ENCODE results near the gene KLF18.
"Not testable (repeated sequence)": the region's sequence is repeated elsewhere in the genome, so short reads cannot be mapped to it uniquely, and the experiment has no call there.

KLF18 gene

GRCh38 chr1:44129616-44130500 lies 11.6 kb downstream of the KLF18 start:
- no peak overlapping the region for H3K27ac ChIP-seq (ENCODE audit: low read depth in 2 of 2, low read length in 2 of 2)

GRCh38 chr1:44120398-44120949 lies 21.0 kb downstream of the KLF18 start:
- no peaks in the 10 kb centered on the region for H3K4me1 ChIP-seq (ENCODE audit: control insufficient read depth in 2 of 2, insufficient read depth in 2 of 2, low read length in 2 of 2)
- no peaks in the 10 kb centered on the region for H3K36me3 ChIP-seq (ENCODE audit: control insufficient read depth in 2 of 2, insufficient read depth in 2 of 2, low read length in 2 of 2)
- H3K27ac ChIP-seq (ENCODE audit: low read depth in 2 of 2, low read length in 2 of 2), result no peak overlapping the region
- H3K9ac ChIP-seq (ENCODE audit: low read depth in 1 of 2, low read length in 2 of 2), result no peak overlapping the region
- no peaks in the 10 kb centered on the region for H3K27me3 ChIP-seq (ENCODE audit: control insufficient read depth in 2 of 2, insufficient read depth in 2 of 2, low read length in 2 of 2)
- H3K4me3 ChIP-seq (ENCODE audit: low read length in 2 of 2), result no peak overlapping the region
- no peaks in the 10 kb centered on the region for H3K9me3 ChIP-seq (ENCODE audit: control insufficient read depth in 2 of 2, low read length in 2 of 2)

More at GRCh38 chr1:44129616-44130500, 11.6 kb downstream of the KLF18 start:
- no peak overlapping the region for H3K4me3 ChIP-seq (ENCODE audit: low read length in 2 of 2)
- no peaks in the 10 kb centered on the region for H3K36me3 ChIP-seq (ENCODE audit: control insufficient read depth in 2 of 2, insufficient read depth in 2 of 2, low read length in 2 of 2)
- H3K9me3 ChIP-seq (ENCODE audit: control insufficient read depth in 2 of 2, low read length in 2 of 2), result no peaks in the 10 kb centered on the region
- H3K27me3 ChIP-seq (ENCODE audit: control insufficient read depth in 2 of 2, insufficient read depth in 2 of 2, low read length in 2 of 2), result no peaks in the 10 kb centered on the region
- no peak overlapping the region for H3K9ac ChIP-seq (ENCODE audit: low read depth in 1 of 2, low read length in 2 of 2)
- H3K4me1 ChIP-seq (ENCODE audit: control insufficient read depth in 2 of 2, insufficient read depth in 2 of 2, low read length in 2 of 2), result no peaks in the 10 kb centered on the region

GRCh38 chr1:44119525-44119924 lies 21.9 kb downstream of the KLF18 start:
- Histone ChIP-seq H3K4me3 (ENCODE audit: low read length in 2 of 2) (no peak overlapping the region), H3K4me1 (ENCODE audit: control insufficient read depth in 2 of 2, insufficient read depth in 2 of 2, low read length in 2 of 2) (no peaks in the 10 kb centered on the region), H3K9ac (ENCODE audit: low read depth in 1 of 2, low read length in 2 of 2) (no peak overlapping the region), H3K9me3 (ENCODE audit: control insufficient read depth in 2 of 2, low read length in 2 of 2) (no peaks in the 10 kb centered on the region), H3K36me3 (ENCODE audit: control insufficient read depth in 2 of 2, insufficient read depth in 2 of 2, low read length in 2 of 2) (no peaks in the 10 kb centered on the region), H3K27ac (ENCODE audit: low read depth in 2 of 2, low read length in 2 of 2) (no peak overlapping the region), H3K27me3 (ENCODE audit: control insufficient read depth in 2 of 2, insufficient read depth in 2 of 2, low read length in 2 of 2) (no peaks in the 10 kb centered on the region)

- no peak within 1 kb of the TSS for H3K4me3 ChIP-seq (ENCODE audit: low read length in 2 of 2)
- no peaks in the 10 kb centered on the region for H3K4me1 ChIP-seq (ENCODE audit: control insufficient read depth in 2 of 2, insufficient read depth in 2 of 2, low read length in 2 of 2)
- H3K36me3 ChIP-seq (ENCODE audit: control insufficient read depth in 2 of 2, insufficient read depth in 2 of 2, low read length in 2 of 2), result no peaks in the 10 kb centered on the region
- no peak within 1 kb of the TSS for H3K9ac ChIP-seq (ENCODE audit: low read depth in 1 of 2, low read length in 2 of 2)
- no peaks in the 10 kb centered on the region for H3K9me3 ChIP-seq (ENCODE audit: control insufficient read depth in 2 of 2, low read length in 2 of 2)
- H3K27ac ChIP-seq (ENCODE audit: low read depth in 2 of 2, low read length in 2 of 2), result no peak within 1 kb of the TSS
- H3K27me3 ChIP-seq (ENCODE audit: control insufficient read depth in 2 of 2, insufficient read depth in 2 of 2, low read length in 2 of 2), result no peaks in the 10 kb centered on the region
Observed at GRCh38 chr1:44118682-44119081, 22.7 kb downstream of the KLF18 start, which contains the start of gene KLF17. Gene KLF17, plus strand, starts transcription at chr1:44118821. Its CDS starts 87 bp downstream, at chr1:44118908.

- not testable (repeated sequence) for H3K4me3 ChIP-seq (ENCODE audit: low read length in 2 of 2); H3K9me3 ChIP-seq (ENCODE audit: control insufficient read depth in 2 of 2, low read length in 2 of 2); H3K27me3 ChIP-seq (ENCODE audit: control insufficient read depth in 2 of 2, insufficient read depth in 2 of 2, low read length in 2 of 2); H3K27ac ChIP-seq (ENCODE audit: low read depth in 2 of 2, low read length in 2 of 2); H3K4me1 ChIP-seq (ENCODE audit: control insufficient read depth in 2 of 2, insufficient read depth in 2 of 2, low read length in 2 of 2); H3K36me3 ChIP-seq (ENCODE audit: control insufficient read depth in 2 of 2, insufficient read depth in 2 of 2, low read length in 2 of 2); H3K9ac ChIP-seq (ENCODE audit: low read depth in 1 of 2, low read length in 2 of 2)
Observed at GRCh38 chr1:44117272-44117671, 24.2 kb downstream of the KLF18 start.

- Histone ChIP-seq H3K4me3 (ENCODE audit: low read length in 2 of 2) (no peak overlapping the region), H3K36me3 (ENCODE audit: control insufficient read depth in 2 of 2, insufficient read depth in 2 of 2, low read length in 2 of 2) (no peaks in the 10 kb centered on the region), H3K9me3 (ENCODE audit: control insufficient read depth in 2 of 2, low read length in 2 of 2) (no peaks in the 10 kb centered on the region), H3K27ac (ENCODE audit: low read depth in 2 of 2, low read length in 2 of 2) (no peak overlapping the region), H3K4me1 (ENCODE audit: control insufficient read depth in 2 of 2, insufficient read depth in 2 of 2, low read length in 2 of 2) (no peaks in the 10 kb centered on the region), H3K27me3 (ENCODE audit: control insufficient read depth in 2 of 2, insufficient read depth in 2 of 2, low read length in 2 of 2) (no peaks in the 10 kb centered on the region), H3K9ac (ENCODE audit: low read depth in 1 of 2, low read length in 2 of 2) (no peak overlapping the region)
Observed at GRCh38 chr1:44114098-44114497, 27.3 kb downstream of the KLF18 start.

- Histone ChIP-seq H3K36me3 (ENCODE audit: control insufficient read depth in 2 of 2, insufficient read depth in 2 of 2, low read length in 2 of 2) (no peaks in the 10 kb centered on the region), H3K27ac (ENCODE audit: low read depth in 2 of 2, low read length in 2 of 2) (no peak overlapping the region), H3K9ac (ENCODE audit: low read depth in 1 of 2, low read length in 2 of 2) (no peak overlapping the region), H3K4me1 (ENCODE audit: control insufficient read depth in 2 of 2, insufficient read depth in 2 of 2, low read length in 2 of 2) (no peaks in the 10 kb centered on the region), H3K9me3 (ENCODE audit: control insufficient read depth in 2 of 2, low read length in 2 of 2) (no peaks in the 10 kb centered on the region), H3K4me3 (ENCODE audit: low read length in 2 of 2) (no peak overlapping the region), H3K27me3 (ENCODE audit: control insufficient read depth in 2 of 2, insufficient read depth in 2 of 2, low read length in 2 of 2) (no peaks in the 10 kb centered on the region)
Observed at GRCh38 chr1:44113095-44113609, 28.3 kb downstream of the KLF18 start.

GRCh38 chr1:44112486-44112885 lies 28.9 kb downstream of the KLF18 start:
- no peak overlapping the region for H3K4me3 ChIP-seq (ENCODE audit: low read length in 2 of 2)
- H3K4me1 ChIP-seq (ENCODE audit: control insufficient read depth in 2 of 2, insufficient read depth in 2 of 2, low read length in 2 of 2), result no peaks in the 10 kb centered on the region
- no peaks in the 10 kb centered on the region for H3K27me3 ChIP-seq (ENCODE audit: control insufficient read depth in 2 of 2, insufficient read depth in 2 of 2, low read length in 2 of 2)
- no peaks in the 10 kb centered on the region for H3K36me3 ChIP-seq (ENCODE audit: control insufficient read depth in 2 of 2, insufficient read depth in 2 of 2, low read length in 2 of 2)
- no peaks in the 10 kb centered on the region for H3K9me3 ChIP-seq (ENCODE audit: control insufficient read depth in 2 of 2, low read length in 2 of 2)
- H3K9ac ChIP-seq (ENCODE audit: low read depth in 1 of 2, low read length in 2 of 2), result no peak overlapping the region
- no peak overlapping the region for H3K27ac ChIP-seq (ENCODE audit: low read depth in 2 of 2, low read length in 2 of 2)

- H3K4me1 ChIP-seq (ENCODE audit: control insufficient read depth in 2 of 2, insufficient read depth in 2 of 2, low read length in 2 of 2), result no peaks in the 10 kb centered on the region
Observed at GRCh38 chr1:44111861-44112260, 29.6 kb downstream of the KLF18 start.

GRCh38 chr1:44110916-44111315 lies 30.5 kb downstream of the KLF18 start:
- H3K27me3 ChIP-seq (ENCODE audit: control insufficient read depth in 2 of 2, insufficient read depth in 2 of 2, low read length in 2 of 2), result no peaks in the 10 kb centered on the region
- H3K27ac ChIP-seq (ENCODE audit: low read depth in 2 of 2, low read length in 2 of 2), result no peak overlapping the region
- H3K9ac ChIP-seq (ENCODE audit: low read depth in 1 of 2, low read length in 2 of 2), result no peak overlapping the region
- H3K36me3 ChIP-seq (ENCODE audit: control insufficient read depth in 2 of 2, insufficient read depth in 2 of 2, low read length in 2 of 2), result no peaks in the 10 kb centered on the region
- no peaks in the 10 kb centered on the region for H3K4me1 ChIP-seq (ENCODE audit: control insufficient read depth in 2 of 2, insufficient read depth in 2 of 2, low read length in 2 of 2)
- H3K9me3 ChIP-seq (ENCODE audit: control insufficient read depth in 2 of 2, low read length in 2 of 2), result no peaks in the 10 kb centered on the region
- no peak overlapping the region for H3K4me3 ChIP-seq (ENCODE audit: low read length in 2 of 2)

More at GRCh38 chr1:44111861-44112260, 29.6 kb downstream of the KLF18 start:
- H3K27me3 ChIP-seq (ENCODE audit: control insufficient read depth in 2 of 2, insufficient read depth in 2 of 2, low read length in 2 of 2), result no peaks in the 10 kb centered on the region
- H3K4me3 ChIP-seq (ENCODE audit: low read length in 2 of 2), result no peak overlapping the region
- H3K9me3 ChIP-seq (ENCODE audit: control insufficient read depth in 2 of 2, low read length in 2 of 2), result no peaks in the 10 kb centered on the region
- no peak overlapping the region for H3K9ac ChIP-seq (ENCODE audit: low read depth in 1 of 2, low read length in 2 of 2)
- H3K36me3 ChIP-seq (ENCODE audit: control insufficient read depth in 2 of 2, insufficient read depth in 2 of 2, low read length in 2 of 2), result no peaks in the 10 kb centered on the region
- H3K27ac ChIP-seq (ENCODE audit: low read depth in 2 of 2, low read length in 2 of 2), result no peak overlapping the region
